Activated gamma-delta T cell treated with anti-CD3 and anti-CD28 coated beads, Interleukin-2, amount 50 U/mL, for 16 hours (primary cell): ENCODE measurements around the gene TBCK.
"Not testable (repeated sequence)": the region's sequence is repeated elsewhere in the genome, so short reads cannot be mapped to it uniquely, and the experiment has no call there.

Experiments used
- DNase-seq: peaks from one replicate; pipeline ENCODE4 v3.0.0-alpha.2; 2020; ENCODE audit warnings: low read depth

Gene TBCK

GRCh38 chr4:106321168-106321567, 5.2 kb upstream of the TBCK start:
- DNase-seq = not testable (repeated sequence)

GRCh38 chr4:106320235-106320634, 4.2 kb upstream of the TBCK start:
- no peak for DNase-seq

GRCh38 chr4:106318511-106318910, 2.5 kb upstream of the TBCK start:
- no peak for DNase-seq

- no peak for DNase-seq
Measured at GRCh38 chr4:106317815-106318214, 1.8 kb upstream of the TBCK start.

GRCh38 chr4:106316773-106317409, 882 bp upstream of the TBCK start:
- DNase-seq = no peak

- peak; percentile 14 for DNase-seq
Measured at GRCh38 chr4:106315476-106315967, 487 bp downstream of the TBCK start.

- no peak for DNase-seq
Measured at GRCh38 chr4:106314960-106315359, 1.0 kb downstream of the TBCK start.

GRCh38 chr4:106312997-106313522, 2.9 kb downstream of the TBCK start:
- no peak for DNase-seq

GRCh38 chr4:106312377-106312776, 3.6 kb downstream of the TBCK start:
- no peak for DNase-seq

GRCh38 chr4:106306561-106306960, 9.4 kb downstream of the TBCK start:
- no peak for DNase-seq

- no peak for DNase-seq
Measured at GRCh38 chr4:106305435-106306055, 10.5 kb downstream of the TBCK start.

GRCh38 chr4:106304632-106305031, 11.4 kb downstream of the TBCK start:
- no peak for DNase-seq

- DNase-seq = no peak
Measured at GRCh38 chr4:106303548-106304281, 12.3 kb downstream of the TBCK start.

GRCh38 chr4:106302062-106302438, 14.0 kb downstream of the TBCK start:
- no peak for DNase-seq

GRCh38 chr4:106301393-106302061, 14.5 kb downstream of the TBCK start:
- DNase-seq = no peak

GRCh38 chr4:106299977-106300376, 16.0 kb downstream of the TBCK start:
- DNase-seq = no peak

- DNase-seq = no peak
Measured at GRCh38 chr4:106297245-106298035, 18.6 kb downstream of the TBCK start.

- DNase-seq = no peak
Measured at GRCh38 chr4:106294062-106294461, 21.9 kb downstream of the TBCK start.

- DNase-seq = no peak
Measured at GRCh38 chr4:106291678-106292077, 24.3 kb downstream of the TBCK start.

- DNase-seq = no peak
Measured at GRCh38 chr4:106289737-106290136, 26.3 kb downstream of the TBCK start.

- DNase-seq = no peak
Measured at GRCh38 chr4:106287353-106287969, 28.5 kb downstream of the TBCK start.
